BLaER1 (cell line): ENCODE results near the gene ACTR6.
"Not testable (repeated sequence)": the region's sequence is repeated elsewhere in the genome, so short reads cannot be mapped to it uniquely, and the experiment has no call there.

ENCODE experiments used
- H3K27ac ChIP-seq: shearing (Covaris generic); formaldehyde crosslinking; 2 replicates; pipeline ENCODE4 v1.8.1; 2022
- H3K27me3 ChIP-seq: shearing (Covaris generic); formaldehyde crosslinking; 2 replicates; pipeline ENCODE4 v1.8.1; 2022
- H3K36me3 ChIP-seq: shearing (Covaris generic); formaldehyde crosslinking; 2 replicates; pipeline ENCODE4 v1.8.1; 2022
- H3K4me1 ChIP-seq: shearing (Covaris generic); formaldehyde crosslinking; 2 replicates; pipeline ENCODE4 v1.8.1; 2022
- H3K4me2 ChIP-seq: shearing (Covaris generic); formaldehyde crosslinking; 2 replicates; pipeline ENCODE4 v1.8.1; 2022
- H3K4me3 ChIP-seq: shearing (Covaris generic); formaldehyde crosslinking; 2 replicates; pipeline ENCODE4 v1.8.1; 2022
- H3K9ac ChIP-seq: shearing (Covaris generic); formaldehyde crosslinking; 2 replicates; pipeline ENCODE4 v1.8.1; 2022
- H3K9me3 ChIP-seq: shearing (Covaris generic); formaldehyde crosslinking; 2 replicates; pipeline ENCODE4 v1.8.1; 2022
- H4K20me1 ChIP-seq: shearing (Covaris generic); formaldehyde crosslinking; 2 replicates; pipeline ENCODE4 v1.8.1; 2022
- Cebpa-rat ChIP-seq: shearing (Covaris generic); IDR thresholded peaks from 2 replicates; pipeline ENCODE4 v1.8.1; 2022

The ACTR6 gene

DNA sequence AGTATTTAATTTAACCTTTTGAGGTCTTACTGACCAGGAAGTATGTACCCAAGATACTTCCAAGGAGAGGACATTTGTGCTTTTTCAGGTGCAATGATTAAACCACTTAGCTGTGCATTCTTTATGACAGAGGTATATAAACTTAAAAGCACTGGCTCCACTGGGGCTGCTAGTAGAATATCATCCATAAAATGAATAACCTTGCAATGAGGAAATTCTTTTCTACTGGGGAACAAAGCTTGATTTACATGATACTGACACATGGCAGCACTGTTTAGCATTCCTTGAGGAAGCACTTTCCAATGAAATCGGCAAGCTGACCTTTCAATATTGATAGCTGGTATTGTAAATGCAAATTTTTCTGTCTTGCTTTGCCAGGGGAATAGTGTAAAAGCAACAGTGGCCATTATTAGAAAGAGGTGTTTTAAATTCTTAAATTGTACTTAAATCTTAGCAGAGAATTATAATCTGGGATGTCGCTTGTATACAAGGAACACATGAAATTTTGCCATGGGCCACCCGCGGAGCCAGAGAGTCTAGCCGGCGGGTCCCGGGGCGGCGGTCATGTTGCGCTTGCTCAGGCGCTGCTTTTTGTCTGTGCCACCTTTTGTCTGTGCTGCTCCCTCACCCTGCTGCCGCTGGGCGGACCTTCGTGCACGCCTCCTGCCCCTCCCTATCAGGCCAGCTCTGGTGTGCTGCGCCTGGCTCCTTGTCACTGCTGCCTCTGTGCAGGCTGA is 37.0 kb upstream of the ACTR6 start:
- no peak for TF ChIP-seq Cebpa-rat
- Histone ChIP-seq H3K4me2 (peak overlapping the region; percentile 68), H3K27ac (no peak overlapping the region), H3K4me1 (peaks cover 22% of the 10 kb centered on the region), H3K9me3 (0 out of 2 replicates have a peak, but pooled peaks cover 6% of the 10 kb centered on the region), H3K4me3 (peak overlapping the region; percentile 38; the same call in 1 of the 2 replicates), H3K27me3 (no peaks in the 10 kb centered on the region), H3K9ac (no peak overlapping the region), H4K20me1 (no peaks in the 10 kb centered on the region), H3K36me3 (peaks cover 32% of the 10 kb centered on the region)

DNA sequence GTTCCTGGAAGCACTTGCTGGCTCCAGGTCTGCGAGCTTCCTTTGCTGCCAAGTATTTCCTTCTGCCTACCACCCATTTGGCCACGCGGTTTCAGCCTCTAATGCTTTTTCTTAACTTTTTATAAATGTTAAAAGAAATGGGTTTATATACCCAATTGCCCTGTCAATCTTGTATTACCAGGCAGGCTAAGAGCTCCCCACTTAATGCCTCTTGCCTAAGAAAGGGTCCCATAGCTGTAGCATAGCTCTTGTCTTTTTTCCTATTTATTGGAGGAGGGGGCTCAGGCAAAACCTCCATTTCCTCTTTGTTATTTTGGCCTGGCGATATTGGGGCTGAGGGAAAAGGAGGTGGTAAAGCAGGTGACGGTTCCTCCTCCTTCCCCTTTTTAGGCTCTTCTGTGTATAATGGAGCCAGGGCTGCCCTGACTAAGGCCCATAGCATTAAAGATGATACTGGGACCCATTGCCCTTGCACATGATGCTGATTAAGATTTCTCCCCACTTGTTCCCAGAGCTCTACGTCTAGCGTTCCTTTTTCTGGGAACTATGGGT is 36.4 kb upstream of the ACTR6 start:
- Histone ChIP-seq H3K4me2 (peak overlapping the region; percentile 68), H3K4me3 (0 out of 2 replicates have a peak overlapping the region, but pooled peaks have one; percentile 38), H3K4me1 (peaks cover 15% of the 10 kb centered on the region), H3K9me3 (0 out of 2 replicates have a peak, but pooled peaks cover 4% of the 10 kb centered on the region), H3K27me3 (no peaks in the 10 kb centered on the region), H3K9ac (no peak overlapping the region), H3K36me3 (peaks cover 32% of the 10 kb centered on the region), H3K27ac (no peak overlapping the region), H4K20me1 (no peaks in the 10 kb centered on the region)
- TF ChIP-seq Cebpa-rat: no peak

DNA sequence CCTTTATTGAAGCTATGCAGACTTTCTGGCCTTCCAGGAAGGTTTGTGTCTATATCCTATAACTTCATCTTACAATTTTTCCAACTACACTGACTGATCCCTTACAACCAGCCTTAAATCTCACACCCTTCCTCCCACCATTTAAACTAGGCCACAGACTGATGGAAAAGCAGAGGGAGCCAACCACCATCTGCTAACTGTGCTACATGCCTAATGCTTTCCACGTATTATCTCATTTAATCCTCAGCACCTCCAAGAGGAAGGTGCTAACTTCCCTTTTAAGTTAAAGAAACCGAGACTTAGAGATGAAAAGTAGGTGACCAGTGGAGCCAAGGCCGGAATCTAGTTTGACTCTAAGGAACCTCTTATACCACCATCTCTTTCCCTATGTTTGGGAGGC is 35.3 kb upstream of the ACTR6 start:
- peaks cover 14% of the 10 kb centered on the region for H3K4me1 ChIP-seq

DNA sequence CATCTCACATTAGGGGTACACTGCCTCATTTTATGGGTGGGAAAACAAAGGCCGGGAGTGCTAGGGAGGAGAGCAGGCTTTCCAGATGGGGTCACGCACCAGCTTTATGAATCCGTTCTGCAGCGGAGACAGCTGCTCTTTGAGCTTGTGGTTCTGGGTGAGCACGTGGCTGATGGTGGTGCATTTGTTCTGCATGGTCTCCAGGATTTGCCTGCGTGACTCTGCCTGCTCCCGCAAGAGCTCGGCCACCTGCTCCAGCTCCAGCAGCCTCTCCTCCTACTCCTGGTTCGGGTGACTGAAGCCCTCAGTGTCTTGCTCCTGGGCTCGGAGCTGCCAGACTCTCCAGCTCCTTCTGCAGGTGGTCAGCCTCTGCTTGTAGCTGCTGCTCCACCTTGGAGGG is 34.4 kb upstream of the ACTR6 start:
- TF ChIP-seq Cebpa-rat: no peak

More for the DNA sequence above, 35.3 kb upstream of the ACTR6 start:
- TF ChIP-seq Cebpa-rat: no peak
- no peaks in the 10 kb centered on the region for H4K20me1 ChIP-seq
- H3K9ac ChIP-seq: no peak overlapping the region
- no peaks in the 10 kb centered on the region for H3K27me3 ChIP-seq
- H3K4me3 ChIP-seq: no peak overlapping the region
- H3K36me3 ChIP-seq: peaks cover 31% of the 10 kb centered on the region
- no peak overlapping the region for H3K27ac ChIP-seq
- H3K9me3 ChIP-seq: no peaks in the 10 kb centered on the region
- H3K4me2 ChIP-seq: no peak overlapping the region

DNA sequence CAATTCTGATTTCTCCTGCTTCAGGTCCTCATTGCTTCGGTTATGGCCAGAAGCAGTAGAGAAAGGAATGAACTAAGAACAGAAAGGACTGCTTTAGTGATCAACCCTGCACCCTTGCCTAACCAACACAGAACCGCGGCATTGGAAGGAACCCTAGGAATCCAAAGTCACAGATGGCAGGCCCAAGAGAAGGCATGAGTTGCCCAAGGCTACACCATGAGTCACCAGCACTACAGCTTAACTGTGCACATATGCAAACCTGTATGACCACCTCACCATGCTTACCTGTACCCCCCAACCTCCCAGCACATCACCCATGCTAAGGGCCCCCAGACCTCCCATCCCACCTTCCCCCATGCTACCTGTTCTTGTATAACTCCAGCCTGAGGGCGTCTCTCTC is 32.1 kb upstream of the ACTR6 start:
- H4K20me1 ChIP-seq: no peaks in the 10 kb centered on the region
- H3K9ac ChIP-seq: no peak overlapping the region
- no peak overlapping the region for H3K4me2 ChIP-seq
- TF ChIP-seq Cebpa-rat: no peak
- H3K36me3 ChIP-seq: peaks cover 53% of the 10 kb centered on the region
- H3K4me1 ChIP-seq: peaks cover 11% of the 10 kb centered on the region
- no peak overlapping the region for H3K27ac ChIP-seq
- H3K4me3 ChIP-seq: no peak overlapping the region
- H3K9me3 ChIP-seq: no peaks in the 10 kb centered on the region
- no peaks in the 10 kb centered on the region for H3K27me3 ChIP-seq

More for the DNA sequence above, 34.4 kb upstream of the ACTR6 start:
- H4K20me1 ChIP-seq: no peaks in the 10 kb centered on the region
- H3K9me3 ChIP-seq: no peaks in the 10 kb centered on the region
- H3K36me3 ChIP-seq: peaks cover 40% of the 10 kb centered on the region
- H3K27ac ChIP-seq: no peak overlapping the region
- no peak overlapping the region for H3K4me3 ChIP-seq
- peaks cover 14% of the 10 kb centered on the region for H3K4me1 ChIP-seq
- H3K9ac ChIP-seq: no peak overlapping the region
- no peak overlapping the region for H3K4me2 ChIP-seq
- H3K27me3 ChIP-seq: no peaks in the 10 kb centered on the region

DNA sequence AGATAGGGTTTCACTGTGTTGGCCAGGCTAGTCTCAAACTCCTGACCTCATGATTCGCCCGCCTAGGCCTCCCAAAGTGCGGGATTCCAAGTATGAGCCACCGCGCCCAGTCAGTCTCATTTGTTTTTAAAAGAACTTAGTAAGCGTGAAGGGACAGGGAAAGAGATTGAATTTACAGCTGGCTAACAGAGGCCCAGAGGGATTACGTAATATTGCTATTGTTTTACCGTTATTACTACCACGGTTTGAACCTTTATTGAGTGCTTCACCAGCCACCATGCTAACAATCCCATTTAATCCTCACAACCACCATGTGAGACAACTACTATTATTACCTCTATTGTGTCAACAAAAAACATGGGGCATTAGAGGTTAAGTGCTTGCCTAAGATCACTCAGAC is 31.3 kb upstream of the ACTR6 start:
- H3K27me3 ChIP-seq: no peaks in the 10 kb centered on the region
- H4K20me1 ChIP-seq: no peaks in the 10 kb centered on the region
- no peaks in the 10 kb centered on the region for H3K9me3 ChIP-seq
- H3K9ac ChIP-seq: no peak overlapping the region
- H3K4me1 ChIP-seq: peaks cover 4% of the 10 kb centered on the region
- H3K4me2 ChIP-seq: no peak overlapping the region
- no peak overlapping the region for H3K4me3 ChIP-seq
- H3K36me3 ChIP-seq: peaks cover 60% of the 10 kb centered on the region
- TF ChIP-seq Cebpa-rat: 0 out of 2 replicates have a peak, but pooled peaks have one; percentile 35
- H3K27ac ChIP-seq: no peak overlapping the region

DNA sequence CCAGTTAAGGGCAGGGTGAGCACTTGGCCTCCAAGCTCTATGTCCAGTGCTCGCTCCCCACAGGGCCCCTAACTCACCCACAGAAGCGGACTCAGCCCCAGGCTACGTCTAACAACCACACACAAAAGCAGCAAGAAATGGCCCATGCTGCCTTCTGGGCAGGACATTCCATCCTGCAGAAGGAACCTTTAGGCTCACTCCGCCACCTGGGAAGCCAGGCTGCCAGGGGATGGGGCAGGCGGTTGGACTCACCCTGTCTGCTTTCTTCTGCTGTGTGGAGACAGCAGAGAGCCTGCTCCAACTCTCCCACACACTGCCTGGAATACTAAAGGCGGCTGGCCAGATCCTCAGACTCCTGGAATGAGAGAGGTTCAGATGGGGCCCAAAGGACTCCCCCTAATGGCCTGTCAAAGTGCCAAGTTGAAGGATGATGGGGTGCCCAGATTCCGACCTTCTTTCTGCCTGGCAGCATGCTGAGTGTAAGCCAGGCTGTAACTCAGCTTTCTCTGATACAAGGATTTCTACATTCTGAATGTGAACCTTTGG is 30.2 kb upstream of the ACTR6 start:
- no peak overlapping the region for H3K27ac ChIP-seq
- H3K9me3 ChIP-seq: no peaks in the 10 kb centered on the region
- H3K27me3 ChIP-seq: no peaks in the 10 kb centered on the region
- no peak overlapping the region for H3K9ac ChIP-seq
- H3K4me1 ChIP-seq: no peaks in the 10 kb centered on the region
- no peaks in the 10 kb centered on the region for H4K20me1 ChIP-seq
- H3K4me2 ChIP-seq: no peak overlapping the region
- no peak overlapping the region for H3K4me3 ChIP-seq
- peaks cover 58% of the 10 kb centered on the region for H3K36me3 ChIP-seq
- TF ChIP-seq Cebpa-rat: no peak

DNA sequence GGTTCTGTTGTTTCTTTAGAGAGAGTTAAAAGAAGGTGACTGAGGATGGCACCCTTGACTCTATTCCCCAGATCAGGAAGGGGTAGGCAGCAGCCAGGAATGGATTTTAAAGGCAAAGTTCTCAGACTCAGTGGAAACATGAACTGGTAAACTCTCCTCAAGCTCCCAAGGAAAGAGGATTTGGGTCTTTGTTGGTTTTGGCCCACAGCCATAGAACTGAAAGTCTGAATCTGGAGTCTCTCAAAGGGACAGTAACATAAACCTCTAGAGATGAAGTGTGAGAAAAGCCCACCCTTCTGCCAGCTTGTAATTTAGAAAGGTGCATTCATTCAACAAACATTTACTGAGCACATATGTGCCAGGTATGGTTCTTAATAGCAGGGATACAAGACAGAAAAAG is 29.4 kb upstream of the ACTR6 start:
- H3K27me3 ChIP-seq: no peaks in the 10 kb centered on the region
- H3K9ac ChIP-seq: no peak overlapping the region
- no peak for TF ChIP-seq Cebpa-rat
- H3K9me3 ChIP-seq: no peaks in the 10 kb centered on the region
- no peaks in the 10 kb centered on the region for H3K4me1 ChIP-seq
- H3K4me2 ChIP-seq: no peak overlapping the region
- H3K4me3 ChIP-seq: no peak overlapping the region
- no peaks in the 10 kb centered on the region for H4K20me1 ChIP-seq
- H3K27ac ChIP-seq: no peak overlapping the region
- H3K36me3 ChIP-seq: peaks cover 53% of the 10 kb centered on the region

DNA sequence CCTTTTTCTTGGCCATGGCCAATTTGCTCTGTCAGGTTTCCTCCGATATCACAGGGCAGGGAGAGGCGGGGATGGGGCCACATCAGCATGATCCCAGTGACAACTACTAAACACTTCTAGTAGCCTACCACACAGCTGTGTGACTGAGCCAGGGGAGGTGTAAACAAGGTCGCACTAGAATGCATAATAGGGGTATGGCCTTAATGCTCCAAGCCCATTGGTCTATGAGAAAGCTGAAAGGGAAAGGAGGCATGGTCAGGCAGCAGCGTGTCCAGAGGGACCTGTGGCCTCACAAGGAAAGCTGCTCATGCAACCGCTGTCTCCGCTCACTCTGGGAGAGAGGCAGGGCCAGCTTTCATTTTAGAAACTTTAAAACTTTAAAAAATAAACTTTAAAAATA is 27.5 kb upstream of the ACTR6 start:
- H3K4me1 ChIP-seq: no peaks in the 10 kb centered on the region
- H3K27me3 ChIP-seq: no peaks in the 10 kb centered on the region
- H3K4me2 ChIP-seq: no peak overlapping the region
- H3K36me3 ChIP-seq: peaks cover 62% of the 10 kb centered on the region
- no peak overlapping the region for H3K27ac ChIP-seq
- H3K9ac ChIP-seq: no peak overlapping the region
- no peaks in the 10 kb centered on the region for H3K9me3 ChIP-seq
- H3K4me3 ChIP-seq: no peak overlapping the region
- H4K20me1 ChIP-seq: no peaks in the 10 kb centered on the region
- TF ChIP-seq Cebpa-rat: no peak

DNA sequence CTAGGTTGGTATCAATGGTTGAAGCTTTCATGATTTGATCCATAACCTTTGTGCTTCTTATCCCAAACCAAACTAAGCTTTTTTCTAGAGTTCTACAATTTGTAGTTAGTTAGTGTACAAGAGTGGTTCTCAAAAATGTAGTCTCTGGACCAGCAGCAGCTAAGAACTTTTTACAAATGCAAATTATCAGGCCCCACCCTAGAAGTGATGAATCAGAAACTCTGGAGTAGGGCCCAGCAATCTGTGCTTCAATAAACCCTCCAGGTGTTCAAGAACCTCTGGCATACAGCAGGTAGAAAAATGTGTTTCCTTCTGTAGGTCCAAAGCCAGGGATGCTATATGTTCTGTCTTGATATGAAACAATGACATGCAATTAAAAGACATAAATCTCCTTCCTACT is 26.1 kb upstream of the ACTR6 start:
- no peak overlapping the region for H3K4me2 ChIP-seq
- peaks cover 66% of the 10 kb centered on the region for H3K36me3 ChIP-seq
- H3K27me3 ChIP-seq: no peaks in the 10 kb centered on the region
- no peaks in the 10 kb centered on the region for H4K20me1 ChIP-seq
- H3K4me3 ChIP-seq: no peak overlapping the region
- no peak for TF ChIP-seq Cebpa-rat
- H3K4me1 ChIP-seq: no peaks in the 10 kb centered on the region
- no peak overlapping the region for H3K27ac ChIP-seq
- no peak overlapping the region for H3K9ac ChIP-seq
- H3K9me3 ChIP-seq: no peaks in the 10 kb centered on the region

DNA sequence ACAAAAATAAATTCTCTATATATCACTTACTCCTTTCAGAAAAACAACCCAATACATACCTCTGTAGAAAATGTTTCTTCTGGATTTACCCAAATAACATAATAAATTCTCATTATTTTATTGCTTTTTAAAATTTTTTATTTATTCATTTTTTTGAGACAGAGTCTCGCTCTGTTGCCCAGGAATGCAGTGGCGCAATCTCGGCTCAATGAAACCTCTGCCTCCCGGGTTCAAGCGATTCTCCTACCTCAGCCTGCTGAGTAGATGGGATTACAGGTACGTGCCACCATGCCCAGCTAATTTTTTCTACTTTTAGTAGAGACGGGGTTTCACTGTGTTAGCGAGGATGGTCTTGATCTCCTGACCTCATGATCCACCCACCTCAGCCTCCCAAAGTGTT is 24.1 kb upstream of the ACTR6 start:
- H3K27ac ChIP-seq, H3K9ac ChIP-seq, H3K4me1 ChIP-seq, H3K4me3 ChIP-seq, H3K9me3 ChIP-seq, H4K20me1 ChIP-seq, H3K27me3 ChIP-seq, H3K4me2 ChIP-seq: not testable (repeated sequence)
- peaks cover 70% of the 10 kb centered on the region for H3K36me3 ChIP-seq
